ENCODE data around the gene GFER.

Gene GFER

GRCh38 chr16:1978476-1979120, 5.4 kb upstream of the GFER start:
- H3K36me3 ChIP-seq = peaks cover 48% of the 10 kb centered on the region
- peaks cover 13% of the 10 kb centered on the region; the same call in 1 of the 2 replicates for H3K27me3 ChIP-seq
- H3K9me3 ChIP-seq = no peaks in the 10 kb centered on the region
- DNase-seq = no peak
- H3K4me3 ChIP-seq (ENCODE audit: low read depth, low read length) = no peak overlapping the region
- peaks cover 3% of the 10 kb centered on the region; the same call in 1 of the 2 replicates for H3K4me1 ChIP-seq
- TF ChIP-seq CTCF (IDR thresholded peaks at IDR 0.05; ENCODE audit: low read depth, low read length) = no peak

DNA sequence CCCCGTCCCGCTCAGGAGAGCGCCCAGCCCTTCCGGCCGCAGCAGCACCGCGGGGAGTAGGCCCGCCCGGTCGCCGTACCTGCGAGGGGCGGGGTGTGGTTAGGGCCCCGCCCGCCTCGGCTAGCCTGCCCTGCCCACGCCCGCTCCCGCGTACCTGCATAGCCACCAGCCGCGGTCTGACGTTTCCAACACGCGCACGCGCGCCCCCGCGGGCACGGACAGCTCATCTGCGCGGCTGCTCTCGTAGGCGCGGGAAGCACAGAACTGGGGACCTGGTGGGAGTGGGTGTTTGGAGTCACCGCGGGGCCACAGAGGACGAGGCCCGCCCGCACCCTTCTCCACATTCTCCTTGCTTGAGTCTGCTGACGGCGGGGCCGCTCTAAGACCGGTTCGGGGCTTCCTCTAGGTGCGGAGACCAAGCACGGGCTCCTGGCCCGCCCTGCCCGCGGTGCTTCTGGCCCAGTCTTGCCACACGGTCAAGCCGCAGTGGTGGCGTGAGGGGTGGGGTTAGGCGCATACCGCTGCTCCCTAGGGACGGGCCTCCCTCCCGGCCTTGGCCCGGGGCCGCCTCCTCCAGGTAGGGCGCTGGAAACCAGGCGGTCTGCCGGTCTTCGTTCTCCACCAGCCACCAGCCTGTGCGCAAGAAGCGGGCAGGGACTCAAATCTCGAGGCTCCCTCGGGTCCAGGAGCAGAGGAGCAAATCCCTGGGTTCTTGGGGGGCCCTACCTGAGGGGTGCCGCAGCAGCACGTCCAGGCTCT, 4.5 kb upstream of the GFER start:
- peaks cover 3% of the 10 kb centered on the region; the same call in 1 of the 2 replicates for H3K4me1 ChIP-seq
- no peaks in the 10 kb centered on the region for H3K9me3 ChIP-seq
- DNase-seq = no peak
- H3K27me3 ChIP-seq = peaks cover 13% of the 10 kb centered on the region; the same call in 1 of the 2 replicates
- H3K36me3 ChIP-seq = peaks cover 39% of the 10 kb centered on the region
- no peak overlapping the region for H3K4me3 ChIP-seq (ENCODE audit: low read depth, low read length)
- no peak for TF ChIP-seq CTCF (IDR thresholded peaks at IDR 0.05; ENCODE audit: low read depth, low read length)

GRCh38 chr16:1980030-1980769, 3.8 kb upstream of the GFER start:
- H3K27me3 ChIP-seq = peaks cover 13% of the 10 kb centered on the region; the same call in 1 of the 2 replicates
- no peaks in the 10 kb centered on the region for H3K9me3 ChIP-seq
- peaks cover 3% of the 10 kb centered on the region; the same call in 1 of the 2 replicates for H3K4me1 ChIP-seq
- peaks cover 32% of the 10 kb centered on the region for H3K36me3 ChIP-seq
- TF ChIP-seq CTCF (IDR thresholded peaks at IDR 0.05; ENCODE audit: low read depth, low read length) = no peak
- H3K4me3 ChIP-seq (ENCODE audit: low read depth, low read length) = no peak overlapping the region
- no peak for DNase-seq

DNA sequence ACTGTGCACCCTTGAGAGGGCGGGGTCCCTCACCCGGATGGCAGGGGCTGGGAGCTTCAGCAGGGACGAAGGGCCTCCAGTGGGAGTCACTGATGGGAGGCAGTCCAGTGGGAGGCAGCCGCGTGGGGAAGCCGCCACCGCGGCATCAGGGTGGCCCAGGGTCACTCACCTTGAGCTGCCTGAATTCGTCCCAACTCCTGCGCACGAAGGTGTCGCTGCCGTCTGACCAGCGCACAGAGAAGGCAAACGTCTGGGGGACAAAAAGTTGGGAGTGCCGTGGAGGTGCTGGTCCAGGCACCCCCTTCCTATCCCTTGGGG, 3.3 kb upstream of the GFER start:
- Histone ChIP-seq H3K36me3 (peaks cover 30% of the 10 kb centered on the region), H3K4me3 (ENCODE audit: low read depth, low read length) (no peak overlapping the region), H3K4me1 (peaks cover 3% of the 10 kb centered on the region; the same call in 1 of the 2 replicates), H3K9me3 (no peaks in the 10 kb centered on the region), H3K27me3 (peaks cover 13% of the 10 kb centered on the region; the same call in 1 of the 2 replicates)
- TF ChIP-seq CTCF (IDR thresholded peaks at IDR 0.05; ENCODE audit: low read depth, low read length) = no peak
- DNase-seq = no peak

- no peak within 1 kb of the TSS for H3K4me3 ChIP-seq (ENCODE audit: low read depth, low read length)
- peaks cover 13% of the 10 kb centered on the region; the same call in 1 of the 2 replicates for H3K27me3 ChIP-seq
- DNase-seq = no peak
- no peaks in the 10 kb centered on the region for H3K9me3 ChIP-seq
- H3K36me3 ChIP-seq = peaks cover 32% of the 10 kb centered on the region
- TF ChIP-seq CTCF (IDR thresholded peaks at IDR 0.05; ENCODE audit: low read depth, low read length) = no peak
- H3K4me1 ChIP-seq = peaks cover 3% of the 10 kb centered on the region; the same call in 1 of the 2 replicates
Measured at GRCh38 chr16:1981398-1981836, 2.6 kb upstream of the GFER start, which contains the start of gene NOXO1. NOXO1 (minus strand) TSS chr16:1981469; CDS start chr16:1981179, 290 bp downstream.
